Activated T-cell treated with anti-CD3 and anti-CD28 coated beads, Interleukin-2, amount 50 U/mL, for 1 hour (primary cell): ENCODE results near the gene ZNF81.
"Not testable (repeated sequence)": the region's sequence is repeated elsewhere in the genome, so short reads cannot be mapped to it uniquely, and the experiment has no call there.

Experiments used
- DNase-seq: peaks from one replicate; pipeline ENCODE4 v3.0.0-alpha.2; 2020

ZNF81 gene

GRCh38 chrX:47936940-47937317, 100.2 kb downstream of the ZNF81 start:
- DNase-seq: no peak

- DNase-seq: no peak
Observed at GRCh38 chrX:47940448-47940847, 103.7 kb downstream of the ZNF81 start.

- no peak for DNase-seq
Observed at GRCh38 chrX:47941423-47941822, 104.7 kb downstream of the ZNF81 start.

- not testable (repeated sequence) for DNase-seq
Observed at GRCh38 chrX:47955295-47955694, 118.6 kb downstream of the ZNF81 start.

GRCh38 chrX:47956016-47956415, 119.3 kb downstream of the ZNF81 start:
- DNase-seq: no peak

GRCh38 chrX:47958206-47958605, 121.5 kb downstream of the ZNF81 start:
- not testable (repeated sequence) for DNase-seq

GRCh38 chrX:47958761-47959342, 122.2 kb downstream of the ZNF81 start:
- DNase-seq: no peak

- DNase-seq: no peak
Observed at GRCh38 chrX:47960406-47960805, 123.7 kb downstream of the ZNF81 start.

GRCh38 chrX:47961830-47962229, 125.1 kb downstream of the ZNF81 start:
- DNase-seq: not testable (repeated sequence)

GRCh38 chrX:47965526-47965925, 128.8 kb downstream of the ZNF81 start:
- DNase-seq: not testable (repeated sequence)
